Tongue (tissue), 2 donors: ENCODE data around the gene CHKA. TPM values are rescaled to one million over a fixed set of nuclear protein-coding genes. Genes with fewer than 3 reads are reported as not detected.

Experiments
- DNase-seq: peaks from one replicate; pipeline ENCODE4 v3.0.0-alpha.2; 2015
- total RNA-seq: library from RNA; depleted of rRNA; stranded (reverse); fragments of >200 nt; gene quantifications from one replicate; pipeline ENCODE4 v1.2.3, GENCODE V29; 2014

CHKA gene
- total RNA-seq, 1 donor from 2014 or later: 19.0 TPM

- DNase-seq: no peak
Measured at GRCh38 chr11:68071281-68072048, 49.7 kb downstream of the CHKA start.

- no peak for DNase-seq
Measured at GRCh38 chr11:68067991-68068390, 53.2 kb downstream of the CHKA start.

GRCh38 chr11:68066742-68067141 lies 54.4 kb downstream of the CHKA start:
- no peak for DNase-seq

GRCh38 chr11:68065841-68066240 lies 55.3 kb downstream of the CHKA start:
- no peak for DNase-seq

- no peak for DNase-seq
Measured at GRCh38 chr11:68064926-68065325, 56.3 kb downstream of the CHKA start.

- no peak for DNase-seq
Measured at GRCh38 chr11:68061508-68061907, 59.7 kb downstream of the CHKA start.

GRCh38 chr11:68057807-68058206 lies 63.4 kb downstream of the CHKA start:
- no peak for DNase-seq

- no peak for DNase-seq
Measured at GRCh38 chr11:68056317-68057285, 64.6 kb downstream of the CHKA start.

- DNase-seq: no peak
Measured at GRCh38 chr11:68053981-68054812, 67.0 kb downstream of the CHKA start.

GRCh38 chr11:68053117-68053516 lies 68.1 kb downstream of the CHKA start:
- DNase-seq: no peak

GRCh38 chr11:68052137-68052873 lies 68.9 kb downstream of the CHKA start:
- no peak for DNase-seq

GRCh38 chr11:68051191-68052136 lies 69.7 kb downstream of the CHKA start:
- DNase-seq: no peak

GRCh38 chr11:68050371-68050841 lies 70.8 kb downstream of the CHKA start:
- DNase-seq: no peak

GRCh38 chr11:68049509-68050370 lies 71.4 kb downstream of the CHKA start:
- no peak for DNase-seq

- no peak for DNase-seq
Measured at GRCh38 chr11:68048681-68049508, 72.3 kb downstream of the CHKA start.

GRCh38 chr11:68047437-68048290 lies 73.5 kb downstream of the CHKA start:
- no peak for DNase-seq

GRCh38 chr11:68044898-68045351 lies 76.3 kb downstream of the CHKA start:
- no peak for DNase-seq
